Fibroblast of gingiva (primary cell): ENCODE measurements around the gene IGFLR1.

ENCODE experiments used
- DNase-seq: peaks from one replicate; pipeline ENCODE4 v3.0.0-alpha.2; 2011; ENCODE audit warnings: low read depth

IGFLR1 gene

DNA sequence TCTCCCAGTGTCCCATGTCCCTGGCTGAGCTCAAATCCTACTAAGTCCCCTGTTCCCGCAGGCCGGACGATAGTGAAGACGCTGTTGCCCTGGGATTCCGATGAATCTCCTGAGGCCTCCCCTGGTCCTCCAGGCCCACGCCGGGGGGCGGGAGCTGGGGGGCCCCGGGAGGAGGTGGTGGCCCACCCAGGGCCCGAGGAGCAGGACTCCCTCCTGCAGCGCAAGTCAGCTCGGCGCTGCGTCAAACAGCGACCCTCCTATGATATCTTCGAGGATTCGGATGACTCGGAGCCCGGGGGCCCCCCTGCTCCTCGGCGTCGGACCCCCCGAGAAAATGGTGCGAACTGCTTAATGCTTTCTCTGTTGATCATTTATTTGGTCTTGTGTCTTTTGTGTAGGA is 18.6 kb downstream of the IGFLR1 start:
- DNase-seq, result no peak

DNA sequence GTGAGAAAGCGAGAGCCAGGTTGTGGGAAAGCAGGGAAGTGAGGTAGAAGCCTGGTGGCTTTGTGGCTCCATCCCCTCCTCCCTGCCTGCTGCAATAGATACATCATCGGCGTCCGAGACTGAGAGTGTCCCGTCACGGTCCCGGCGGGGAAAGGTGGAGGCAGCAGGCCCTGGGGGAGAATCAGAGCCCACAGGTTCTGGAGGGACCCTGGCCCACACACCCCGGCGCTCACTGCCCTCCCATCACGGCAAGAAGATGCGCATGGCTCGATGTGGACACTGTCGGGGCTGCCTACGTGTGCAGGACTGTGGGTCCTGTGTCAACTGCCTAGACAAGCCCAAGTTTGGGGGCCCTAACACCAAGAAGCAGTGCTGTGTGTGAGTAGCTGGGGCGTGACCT is 19.4 kb downstream of the IGFLR1 start:
- DNase-seq, result no peak

- DNase-seq, result no peak
Measured at GRCh38 chr19:35722461-35722860, 19.8 kb downstream of the IGFLR1 start.

DNA sequence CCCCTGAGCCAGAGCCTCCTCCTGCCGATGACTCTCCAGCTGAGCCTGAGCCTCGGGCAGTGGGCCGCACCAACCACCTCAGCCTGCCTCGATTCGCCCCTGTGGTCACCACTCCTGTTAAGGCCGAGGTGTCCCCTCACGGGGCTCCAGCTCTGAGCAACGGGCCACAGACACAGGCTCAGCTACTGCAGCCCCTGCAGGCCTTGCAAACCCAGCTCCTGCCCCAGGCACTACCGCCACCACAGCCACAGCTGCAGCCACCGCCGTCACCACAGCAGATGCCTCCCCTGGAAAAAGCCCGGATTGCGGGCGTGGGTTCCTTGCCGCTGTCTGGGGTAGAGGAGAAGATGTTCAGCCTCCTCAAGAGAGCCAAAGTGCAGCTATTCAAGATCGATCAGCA is 20.9 kb downstream of the IGFLR1 start:
- DNase-seq, result no peak

DNA sequence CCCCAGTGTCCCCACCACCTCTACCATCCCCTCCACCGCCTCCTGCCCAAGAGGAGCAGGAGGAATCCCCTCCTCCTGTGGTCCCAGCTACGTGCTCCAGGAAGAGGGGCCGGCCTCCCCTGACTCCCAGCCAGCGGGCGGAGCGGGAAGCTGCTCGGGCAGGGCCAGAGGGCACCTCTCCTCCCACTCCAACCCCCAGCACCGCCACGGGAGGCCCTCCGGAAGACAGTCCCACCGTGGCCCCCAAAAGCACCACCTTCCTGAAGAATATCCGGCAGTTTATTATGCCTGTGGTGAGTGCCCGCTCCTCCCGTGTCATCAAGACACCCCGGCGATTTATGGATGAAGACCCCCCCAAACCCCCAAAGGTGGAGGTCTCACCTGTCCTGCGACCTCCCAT is 21.6 kb downstream of the IGFLR1 start:
- DNase-seq, result no peak

DNA sequence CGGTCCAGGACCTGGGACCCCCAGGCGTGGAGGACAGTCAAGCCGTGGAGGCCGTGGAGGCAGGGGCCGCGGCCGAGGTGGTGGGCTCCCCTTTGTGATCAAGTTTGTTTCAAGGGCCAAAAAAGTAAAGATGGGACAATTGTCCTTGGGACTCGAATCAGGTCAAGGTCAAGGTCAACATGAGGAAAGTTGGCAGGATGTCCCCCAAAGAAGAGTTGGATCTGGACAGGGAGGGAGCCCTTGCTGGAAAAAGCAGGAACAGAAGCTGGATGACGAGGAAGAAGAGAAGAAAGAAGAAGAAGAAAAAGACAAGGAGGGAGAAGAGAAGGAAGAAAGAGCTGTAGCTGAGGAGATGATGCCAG is 22.1 kb downstream of the IGFLR1 start:
- DNase-seq, result no peak

DNA sequence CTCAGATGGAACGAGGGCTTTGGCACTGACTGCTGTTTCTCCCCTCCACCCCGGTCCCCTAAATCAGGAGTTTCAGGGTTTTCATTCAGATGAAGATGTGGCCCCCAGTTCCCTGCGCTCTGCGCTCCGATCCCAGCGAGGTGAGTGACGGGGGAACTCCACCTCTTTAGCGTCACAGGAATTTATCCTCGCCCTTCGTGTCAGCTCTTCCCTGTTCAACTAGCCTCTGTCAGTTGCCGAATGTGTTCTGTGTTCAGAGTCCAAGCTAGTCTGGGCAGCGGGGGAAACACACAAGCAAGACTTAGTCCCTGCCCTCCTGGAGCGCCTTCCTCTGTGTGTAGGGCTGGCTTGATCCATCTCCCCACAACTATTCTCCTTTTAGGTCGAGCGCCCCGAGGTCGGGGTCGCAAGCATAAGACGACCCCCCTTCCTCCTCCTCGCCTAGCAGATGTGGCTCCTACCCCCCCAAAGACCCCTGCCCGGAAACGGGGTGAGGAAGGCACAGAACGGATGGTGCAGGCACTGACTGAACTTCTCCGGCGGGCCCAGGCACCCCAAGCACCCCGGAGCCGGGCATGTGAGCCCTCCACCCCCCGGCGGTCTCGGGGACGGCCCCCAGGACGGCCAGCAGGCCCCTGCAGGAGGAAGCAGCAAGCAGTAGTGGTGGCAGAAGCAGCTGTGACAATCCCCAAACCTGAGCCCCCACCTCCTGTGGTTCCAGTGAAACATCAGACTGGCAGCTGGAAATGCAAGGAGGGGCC is 22.7 kb downstream of the IGFLR1 start:
- no peak for DNase-seq

DNA sequence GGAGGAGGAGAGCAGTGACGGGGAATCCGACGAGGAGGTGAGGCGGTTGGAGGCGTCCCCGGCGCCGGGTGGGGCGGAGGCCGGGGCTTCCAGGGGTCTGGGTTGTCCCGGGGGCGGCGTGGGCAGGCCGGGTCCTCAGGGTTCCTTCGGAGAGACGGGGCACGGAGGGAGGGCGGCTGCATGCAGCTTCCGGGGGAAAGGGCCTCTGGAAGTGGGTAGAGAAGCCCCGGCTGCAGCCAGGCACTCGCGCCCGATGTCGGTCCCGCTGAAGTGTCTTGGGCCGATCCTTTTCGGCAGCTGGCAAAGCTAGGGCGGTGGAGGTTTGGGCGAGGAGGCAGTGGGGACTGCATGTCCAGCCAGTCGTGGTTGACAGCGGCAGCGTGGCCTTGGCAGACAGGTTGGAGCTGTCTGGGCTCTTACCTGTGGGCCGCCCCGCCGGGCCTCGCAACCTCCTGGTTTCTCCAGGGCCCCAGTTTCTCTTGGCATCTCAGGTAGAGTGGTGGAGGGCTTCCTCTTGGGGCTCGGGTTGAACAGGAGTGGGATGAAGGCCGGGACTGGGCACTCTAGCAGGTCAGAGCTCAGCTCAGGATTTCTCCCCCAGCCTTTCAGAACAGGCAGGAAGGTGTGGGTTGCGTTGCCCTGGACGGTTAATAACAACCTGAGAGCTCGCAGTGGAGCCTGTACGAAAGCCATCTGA is 23.8 kb downstream of the IGFLR1 start:
- DNase-seq, result no peak

DNA sequence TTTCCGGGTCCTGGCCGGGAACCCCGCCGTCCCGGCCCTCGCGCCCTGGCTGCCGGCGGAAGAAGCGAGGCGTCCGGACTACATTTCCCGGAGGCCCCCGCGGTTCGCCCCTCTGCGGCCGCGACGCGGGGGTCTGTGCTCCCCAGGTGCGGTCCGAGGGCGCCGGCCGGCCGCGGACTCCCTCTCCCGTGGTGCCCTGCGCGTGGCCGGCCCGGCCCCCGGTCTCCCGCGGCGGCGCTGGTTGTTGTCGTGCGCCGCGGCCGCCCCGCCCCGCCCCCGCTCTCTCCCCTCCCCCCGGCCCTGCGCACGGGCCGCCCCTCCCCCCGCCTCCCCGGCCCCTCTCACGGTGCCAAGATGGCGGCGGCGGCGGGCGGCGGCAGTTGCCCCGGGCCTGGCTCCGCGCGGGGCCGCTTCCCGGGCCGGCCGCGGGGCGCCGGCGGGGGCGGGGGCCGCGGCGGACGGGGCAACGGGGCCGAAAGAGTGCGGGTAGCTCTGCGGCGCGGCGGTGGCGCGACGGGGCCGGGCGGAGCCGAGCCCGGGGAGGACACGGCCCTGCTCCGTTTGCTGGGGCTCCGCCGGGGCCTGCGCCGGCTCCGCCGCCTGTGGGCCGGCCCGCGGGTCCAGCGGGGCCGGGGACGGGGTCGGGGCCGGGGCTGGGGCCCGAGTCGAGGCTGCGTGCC is 24.4 kb downstream of the IGFLR1 start, which contains the start of gene KMT2B:
TSS of gene KMT2B (plus strand) at position 339 of the 680 bp plus-strand sequence. CDS start at position 355, 16 bp downstream.
- peak; percentile 94 for DNase-seq

DNA sequence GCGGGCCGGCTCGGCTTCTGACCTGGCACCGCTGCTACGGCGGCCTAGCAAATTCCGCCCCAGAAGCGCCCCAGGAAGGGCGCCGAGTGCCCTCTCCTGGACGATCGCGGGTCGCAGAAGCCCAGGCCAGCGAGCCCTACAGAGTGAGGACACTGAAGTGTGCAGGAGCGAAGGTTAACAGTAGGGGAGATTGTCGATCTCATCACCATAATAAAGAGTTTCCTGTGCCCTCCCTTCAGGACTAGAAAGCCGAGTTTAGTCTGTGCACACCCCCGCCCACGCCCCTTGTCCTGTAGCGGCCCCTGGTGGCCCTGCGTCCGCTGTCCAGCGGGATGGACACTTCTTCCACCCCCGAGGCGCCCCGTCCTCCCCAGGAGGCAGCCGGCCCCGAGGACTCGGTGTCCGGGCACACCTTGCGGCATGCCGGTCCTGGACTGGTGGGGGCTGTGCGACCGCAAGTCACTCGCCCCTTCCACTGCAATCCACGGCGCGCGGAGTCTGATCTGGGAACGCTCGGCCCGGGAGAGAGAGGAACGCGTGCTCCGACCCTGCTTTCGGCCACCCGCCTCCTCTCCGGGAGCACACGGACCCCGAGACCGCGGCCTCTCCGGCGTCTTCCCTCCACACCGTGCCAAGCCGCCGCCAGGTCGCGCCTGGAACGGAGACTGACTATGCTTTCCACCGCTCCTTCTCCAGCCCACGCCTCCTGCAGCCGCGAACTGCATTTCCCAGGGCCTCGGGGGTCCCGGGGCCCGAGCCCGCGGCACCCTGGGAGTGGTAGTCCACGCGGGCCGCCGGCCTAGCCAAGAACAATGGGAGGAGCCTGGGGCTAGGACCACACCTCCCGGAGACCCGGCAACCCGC is 25.2 kb downstream of the IGFLR1 start:
- peak; percentile 81 for DNase-seq

GRCh38 chr19:35715981-35716800 is 26.1 kb downstream of the IGFLR1 start:
- peak; percentile 18 for DNase-seq

GRCh38 chr19:35715355-35715809 is 26.9 kb downstream of the IGFLR1 start:
- DNase-seq, result no peak

DNA sequence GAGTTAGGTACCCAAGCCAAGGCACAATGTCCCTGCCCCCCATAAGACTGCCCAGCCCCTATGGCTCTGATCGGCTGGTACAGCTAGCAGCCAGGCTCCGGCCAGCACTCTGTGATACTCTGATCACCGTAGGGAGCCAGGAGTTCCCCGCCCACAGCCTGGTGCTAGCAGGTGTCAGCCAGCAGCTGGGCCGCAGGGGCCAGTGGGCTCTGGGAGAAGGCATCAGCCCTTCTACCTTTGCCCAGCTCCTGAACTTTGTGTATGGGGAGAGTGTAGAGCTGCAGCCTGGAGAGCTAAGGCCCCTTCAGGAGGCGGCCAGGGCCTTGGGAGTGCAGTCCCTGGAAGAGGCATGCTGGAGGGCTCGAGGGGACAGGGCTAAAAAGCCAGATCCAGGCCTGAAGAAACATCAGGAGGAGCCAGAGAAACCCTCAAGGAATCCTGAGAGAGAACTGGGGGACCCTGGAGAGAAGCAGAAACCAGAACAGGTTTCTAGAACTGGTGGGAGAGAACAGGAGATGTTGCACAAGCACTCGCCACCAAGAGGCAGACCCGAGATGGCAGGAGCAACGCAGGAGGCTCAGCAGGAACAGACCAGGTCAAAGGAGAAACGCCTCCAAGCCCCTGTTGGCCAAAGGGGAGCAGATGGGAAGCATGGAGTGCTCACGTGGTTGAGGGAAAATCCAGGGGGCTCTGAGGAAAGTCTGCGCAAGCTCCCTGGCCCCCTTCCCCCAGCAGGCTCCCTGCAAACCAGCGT is 27.5 kb downstream of the IGFLR1 start:
- DNase-seq, result no peak

GRCh38 chr19:35713904-35714495 is 28.3 kb downstream of the IGFLR1 start:
- no peak for DNase-seq

DNA sequence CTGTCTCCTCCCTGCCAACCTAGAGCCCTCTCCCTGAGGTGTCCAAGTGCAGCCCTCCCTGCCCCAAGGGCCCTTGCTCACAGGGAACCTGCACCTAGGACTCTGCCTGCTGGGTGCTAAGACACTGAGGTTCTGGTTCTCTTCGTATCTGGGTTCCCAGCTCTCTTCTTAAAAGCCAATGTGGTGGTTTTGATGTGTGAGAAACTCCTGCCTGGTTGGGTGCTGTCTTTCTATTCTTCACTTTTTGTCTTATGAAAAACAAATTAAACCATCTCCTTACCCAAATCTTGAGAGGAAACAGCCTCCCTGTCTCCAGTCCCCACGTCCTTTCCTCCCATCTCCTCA is 28.8 kb downstream of the IGFLR1 start:
- DNase-seq, result no peak

DNA sequence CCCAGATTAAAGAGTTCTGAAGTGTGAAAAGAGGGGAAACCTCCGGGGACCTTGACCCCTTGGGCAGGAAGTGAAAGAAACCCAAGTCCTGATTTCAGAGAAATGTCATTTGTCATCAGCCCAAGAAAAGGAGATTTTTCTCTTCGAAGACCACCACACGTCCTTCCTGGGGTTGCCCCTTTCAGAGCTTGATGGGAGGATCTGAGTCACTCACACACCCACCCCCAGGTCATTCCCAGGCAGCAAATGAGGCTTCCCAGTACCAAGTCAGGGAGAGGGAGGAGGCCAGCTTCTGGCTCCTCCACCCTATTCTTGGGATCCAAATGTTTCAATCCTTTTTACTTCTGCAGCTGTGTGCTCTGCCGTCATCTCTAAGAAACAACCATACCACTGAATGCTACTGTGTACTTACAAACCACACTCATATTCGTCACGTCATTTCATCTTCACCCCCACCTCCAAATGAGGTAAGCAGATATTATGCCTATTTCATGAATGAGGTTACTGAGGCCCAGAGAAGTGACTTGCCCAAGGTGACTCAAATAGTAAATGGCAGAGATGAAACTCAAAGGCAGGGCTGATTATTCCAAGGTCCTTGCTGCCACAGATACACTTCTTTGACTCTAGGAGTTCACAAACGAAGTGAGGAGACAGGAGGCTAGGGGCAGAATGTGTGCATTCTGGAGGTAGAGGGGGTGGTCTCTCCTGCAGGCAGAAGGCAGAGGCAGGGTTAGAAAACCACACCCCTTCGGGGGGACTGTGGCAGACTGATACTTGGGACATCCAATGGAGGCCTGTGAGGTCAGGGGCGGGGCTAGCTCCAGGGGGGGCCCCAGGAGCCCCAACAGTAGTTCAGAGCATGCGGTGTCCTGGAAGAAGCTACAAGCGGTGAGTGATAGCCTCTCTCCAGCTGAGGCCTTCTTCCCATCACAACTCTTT is 29.4 kb downstream of the IGFLR1 start:
- no peak for DNase-seq

GRCh38 chr19:35710784-35711723 is 31.2 kb downstream of the IGFLR1 start:
- DNase-seq, result no peak

DNA sequence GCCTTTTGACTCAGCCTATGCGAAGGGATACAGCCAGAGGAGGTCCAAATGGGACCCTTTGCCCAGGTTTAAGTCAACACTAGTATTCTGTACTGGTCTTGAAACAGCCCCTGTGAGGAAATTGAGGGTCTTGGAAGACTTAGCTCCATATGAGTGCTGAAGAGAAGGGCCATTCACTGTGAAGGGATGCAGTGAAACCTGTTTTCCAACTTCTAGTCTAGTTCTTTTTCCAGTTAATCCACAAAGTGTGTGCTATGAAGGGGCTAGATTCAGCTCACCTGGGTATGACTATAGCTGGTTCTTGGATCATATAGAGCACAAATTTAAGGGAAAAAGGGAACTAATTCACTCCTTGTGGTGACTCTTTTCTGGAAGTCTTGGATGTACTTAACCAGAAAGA is 33.9 kb downstream of the IGFLR1 start:
- DNase-seq, result no peak
